GM23338 (cell line): Measurements from ENCODE around the gene RNF220. TPM values are rescaled to one million over a fixed set of nuclear protein-coding genes. Genes with fewer than 3 reads are reported as not detected.

Experiments
- ATAC-seq: fragments of 200-7000 bp; cut with Tn5 transposase; 3 replicates; pipeline ENCODE4 v1.9.1; 2020
- DNase-seq: peaks from one replicate; pipeline ENCODE4 v3.0.0-alpha.2; 2015; ENCODE audit warnings: low spot score
- H2AFZ ChIP-seq: fragments of 200-600 bp; sonication (generic); 2 replicates; pipeline ENCODE4 v1.8.0; 2016; ENCODE audit warnings: antibody characterized with exemption, mild to moderate bottlenecking, moderate library complexity
- H3F3A ChIP-seq: fragments of 200-600 bp; sonication (generic); replicated peaks from 2 replicates; pipeline ENCODE4 v1.8.0; 2017; ENCODE audit warnings: antibody characterized with exemption, mixed run types, low read depth
- H3K27ac ChIP-seq: fragments of 200-600 bp; sonication (generic); 2 replicates; pipeline ENCODE4 v1.6.1; 2016; ENCODE audit warnings: low read depth
- H3K27me3 ChIP-seq: fragments of 200-600 bp; sonication (generic); 2 replicates; pipeline ENCODE4 v1.8.0; 2016; ENCODE audit warnings: mild to moderate bottlenecking, mixed run types, moderate library complexity; ENCODE audit not compliant: insufficient read depth
- H3K36me3 ChIP-seq: fragments of 200-600 bp; sonication (generic); 2 replicates; pipeline ENCODE4 v1.8.0; 2016; ENCODE audit warnings: mild to moderate bottlenecking; ENCODE audit not compliant: insufficient read depth
- H3K4me1 ChIP-seq: fragments of 200-600 bp; sonication (generic); 2 replicates; pipeline ENCODE4 v1.8.0; 2016; ENCODE audit warnings: mild to moderate bottlenecking, moderate library complexity; ENCODE audit not compliant: insufficient read depth
- H3K4me2 ChIP-seq: fragments of 200-600 bp; sonication (generic); 2 replicates; pipeline ENCODE4 v1.7.1; 2017; ENCODE audit warnings: mixed run types
- H3K4me3 ChIP-seq: fragments of 200-600 bp; sonication (generic); 2 replicates; pipeline ENCODE4 v1.6.1; 2016; ENCODE audit warnings: mixed run types
- H3K79me2 ChIP-seq: fragments of 200-600 bp; sonication (generic); replicated peaks from 2 replicates; pipeline ENCODE4 v1.8.0; 2017; ENCODE audit warnings: mild to moderate bottlenecking; ENCODE audit not compliant: insufficient read depth
- H3K9me2 ChIP-seq: fragments of 200-600 bp; sonication (generic); 2 replicates; pipeline ENCODE4 v1.8.0; 2017; ENCODE audit not compliant: insufficient read depth
- H4K20me1 ChIP-seq: fragments of 200-600 bp; sonication (generic); replicated peaks from 2 replicates; pipeline ENCODE4 v1.8.0; 2017; ENCODE audit warnings: mild to moderate bottlenecking; ENCODE audit not compliant: insufficient read depth
- H3K27ac Mint-ChIP-seq: 2 replicates; pipeline ENCODE4 v1.8.0; 2020; ENCODE audit warnings: inconsistent platforms, mild to moderate bottlenecking, moderate library complexity, mixed read lengths
- H3K27me3 Mint-ChIP-seq: 3 replicates; pipeline ENCODE4 v1.8.0; 2022; ENCODE audit warnings: low read depth, mild to moderate bottlenecking, moderate library complexity, mixed read lengths, inconsistent platforms; ENCODE audit not compliant: insufficient read depth, poor library complexity
- H3K36me3 Mint-ChIP-seq: 3 replicates; pipeline ENCODE4 v1.8.0; 2021; ENCODE audit warnings: low read depth, mild to moderate bottlenecking, inconsistent platforms, moderate library complexity, mixed read lengths
- H3K4me1 Mint-ChIP-seq: 3 replicates; pipeline ENCODE4 v1.8.0; 2020; ENCODE audit warnings: mild to moderate bottlenecking, inconsistent platforms, mixed read lengths
- H3K4me3 Mint-ChIP-seq: 3 replicates; pipeline ENCODE4 v1.8.0; 2021; ENCODE audit warnings: moderate library complexity, mild to moderate bottlenecking, inconsistent platforms, mixed read lengths
- H3K9me3 Mint-ChIP-seq: 3 replicates; pipeline ENCODE4 v1.8.0; 2020; ENCODE audit warnings: moderate library complexity, mild to moderate bottlenecking, inconsistent platforms, mixed read lengths
- CREB1 ChIP-seq: fragments of 250-450 bp; sonication (Bioruptor Pico); IDR thresholded peaks from 2 replicates; pipeline ENCODE4 v1.5.0; 2020; ENCODE audit warnings: low read depth, mild to moderate bottlenecking, moderate library complexity
- CTCF ChIP-seq, 2 experiments: fragments of 200-600 bp in 1 of 2; sonication (generic) in 1 of 2; conservative IDR thresholded peaks; 2 replicates each; pipeline versions ENCODE4 v1.5.1 to v1.6.1; 2016 to 2017; ENCODE audit warnings: antibody characterized with exemption in 2 of 2, low read depth in 2 of 2, mild to moderate bottlenecking in 2 of 2, moderate library complexity in 1 of 2
- EZH2phosphoT487 ChIP-seq: fragments of 200-600 bp; sonication (generic); IDR thresholded peaks from one replicate; pipeline ENCODE4 v1.8.1; 2018; ENCODE audit warnings: antibody characterized with exemption; ENCODE audit not compliant: unreplicated experiment
- JUNB ChIP-seq: IDR thresholded peaks from one replicate; pipeline ENCODE4 v1.6.1; 2016; ENCODE audit warnings: antibody characterized with exemption; ENCODE audit not compliant: unreplicated experiment
- NANOG ChIP-seq: IDR thresholded peaks from 2 replicates; pipeline ENCODE4 v1.6.1; 2016; ENCODE audit warnings: antibody characterized with exemption, borderline replicate concordance
- POLR2AphosphoS5 ChIP-seq: IDR thresholded peaks from 2 replicates; pipeline ENCODE4 v1.6.1; 2016; ENCODE audit warnings: antibody characterized with exemption, low read depth
- ZNF331 ChIP-seq: fragments of 250-450 bp; sonication (Bioruptor Pico); IDR thresholded peaks from 2 replicates; pipeline ENCODE4 v1.5.0; 2020; ENCODE audit warnings: low read depth, mild to moderate bottlenecking, moderate library complexity
- polyA plus RNA-seq: library from polyadenylated mRNA; unstranded; fragments of >200 nt; fragmentation: Nextera tagmentation; extraction: Ambion mirVana; gene quantifications from 2 replicates; pipeline ENCODE4 v1.2.1, GENCODE V29; 2016
- total RNA-seq: library from RNA; depleted of rRNA; stranded (reverse); fragments of >200 nt; shearing (Covaris generic); gene quantifications from 2 replicates; pipeline ENCODE4 v1.2.3, GENCODE V29; 2014

Gene RNF220
- total and polyA plus RNA-seq, 2 experiments from 2014 or later: 72.8 to 168 TPM

- H3F3A ChIP-seq: peaks cover 10% of the 10 kb centered on the region; the same call in 1 of the 2 replicates
- no peak for DNase-seq
- no peaks in the 10 kb centered on the region for H3K27me3 ChIP-seq
- H3K79me2 ChIP-seq: no peaks in the 10 kb centered on the region
- H3K36me3 ChIP-seq: peaks cover 15% of the 10 kb centered on the region
- no peak overlapping the region for H3K27ac ChIP-seq
- H3K4me2 ChIP-seq: no peak overlapping the region
- no peak overlapping the region for H3K4me3 ChIP-seq
- ATAC-seq: no peak
- no peaks in the 10 kb centered on the region for H3K9me2 ChIP-seq
- Mint-ChIP-seq H3K4me1 (peaks cover 40% of the 10 kb centered on the region), H3K9me3 (no peaks in the 10 kb centered on the region), H3K27ac (peak overlapping the region; percentile 28; the same call in 1 of the 2 replicates), H3K27me3 (peaks cover 11% of the 10 kb centered on the region), H3K4me3 (no peak overlapping the region), H3K36me3 (peaks cover 53% of the 10 kb centered on the region)
- H3K4me1 ChIP-seq: peaks cover 14% of the 10 kb centered on the region; the same call in 1 of the 2 replicates
- TF ChIP-seq JUNB: no peak
- TF ChIP-seq CREB1: no peak
- no peak for TF ChIP-seq CTCF (conservative IDR thresholded peaks at IDR 0.05; ENCODE audit: low read depth in 2 of 2)
- no peak overlapping the region for H2AFZ ChIP-seq
- peaks cover 12% of the 10 kb centered on the region for H4K20me1 ChIP-seq
Observed at GRCh38 chr1:44648529-44649250, 243.6 kb downstream of the RNF220 start.

- DNase-seq (no peak), ATAC-seq (no peak)
- no peaks in the 10 kb centered on the region for H3K27me3 ChIP-seq
- H4K20me1 ChIP-seq: peaks cover 12% of the 10 kb centered on the region
- H3K4me1 Mint-ChIP-seq: peaks cover 41% of the 10 kb centered on the region
- H3K27me3 Mint-ChIP-seq: peaks cover 17% of the 10 kb centered on the region
- H3K4me1 ChIP-seq: peaks cover 14% of the 10 kb centered on the region; the same call in 1 of the 2 replicates
- TF ChIP-seq NANOG (no peak), EZH2phosphoT487 (no peak), ZNF331 (CRISPR knock-in tag) (no peak), JUNB (no peak), POLR2AphosphoS5 (no peak)
- peaks cover 15% of the 10 kb centered on the region for H3K36me3 ChIP-seq
- no peaks in the 10 kb centered on the region for H3K79me2 ChIP-seq
- no peak overlapping the region for H3K4me3 Mint-ChIP-seq
- peaks cover 10% of the 10 kb centered on the region; the same call in 1 of the 2 replicates for H3F3A ChIP-seq
- peak overlapping the region; percentile 50; the same call in 1 of the 2 replicates for H3K27ac ChIP-seq
- H3K27ac Mint-ChIP-seq: peak overlapping the region; percentile 88
- no peaks in the 10 kb centered on the region for H3K9me2 ChIP-seq
- no peak overlapping the region for H2AFZ ChIP-seq
- no peak overlapping the region for H3K4me3 ChIP-seq
- no peak overlapping the region for H3K4me2 ChIP-seq
- H3K36me3 Mint-ChIP-seq: peaks cover 46% of the 10 kb centered on the region
- no peaks in the 10 kb centered on the region for H3K9me3 Mint-ChIP-seq
Observed at GRCh38 chr1:44649788-44650158, 244.7 kb downstream of the RNF220 start.

GRCh38 chr1:44650159-44650831, 245.2 kb downstream of the RNF220 start:
- no peak overlapping the region for H3K4me3 Mint-ChIP-seq

More at GRCh38 chr1:44650159-44650831, 245.2 kb downstream of the RNF220 start:
- Histone ChIP-seq H3F3A (peaks cover 10% of the 10 kb centered on the region; the same call in 1 of the 2 replicates), H3K9me2 (no peaks in the 10 kb centered on the region), H4K20me1 (peaks cover 12% of the 10 kb centered on the region), H3K27ac (peak overlapping the region; percentile 50; the same call in 1 of the 2 replicates), H3K4me2 (no peak overlapping the region), H3K4me1 (peaks cover 14% of the 10 kb centered on the region; the same call in 1 of the 2 replicates), H3K4me3 (no peak overlapping the region), H3K79me2 (no peaks in the 10 kb centered on the region), H2AFZ (no peak overlapping the region), H3K27me3 (no peaks in the 10 kb centered on the region), H3K36me3 (peaks cover 15% of the 10 kb centered on the region)
- TF ChIP-seq POLR2AphosphoS5 (no peak), NANOG (no peak), JUNB (no peak)
- H3K27me3 Mint-ChIP-seq: peaks cover 17% of the 10 kb centered on the region
- DNase-seq (peak; percentile 47), ATAC-seq (peak; percentile 46)
- peaks cover 41% of the 10 kb centered on the region for H3K4me1 Mint-ChIP-seq
- no peaks in the 10 kb centered on the region for H3K9me3 Mint-ChIP-seq
- peak overlapping the region; percentile 88 for H3K27ac Mint-ChIP-seq
- peaks cover 42% of the 10 kb centered on the region for H3K36me3 Mint-ChIP-seq
